Measurements from ENCODE around the gene ADAMTS12. TPM values are rescaled to one million over a fixed set of nuclear protein-coding genes. Genes with fewer than 3 reads are reported as not detected.

The ADAMTS12 gene
- total RNA-seq, 6 experiments from 2014 or later: 1.1 to 3.9 (median 1.7) TPM

- Histone ChIP-seq H3K27ac (no peak overlapping the region), H3K36me3 (no peaks in the 10 kb centered on the region), H3K4me1 (no peaks in the 10 kb centered on the region), H3K27me3 (no peaks in the 10 kb centered on the region), H3K9me3 (no peaks in the 10 kb centered on the region), H3K4me3 (no peak overlapping the region)
- ATAC-seq: no peak
- 60% methylated on average over 1 of the region's 2 CpGs for WGBS (ENCODE audit: insufficient coverage, low coverage, low lambda C conversion rate, missing lambda C conversion rate)
- TF ChIP-seq POLR2A (IDR thresholded peaks at IDR 0.05): no peak
- TF ChIP-seq, protein P1, sequence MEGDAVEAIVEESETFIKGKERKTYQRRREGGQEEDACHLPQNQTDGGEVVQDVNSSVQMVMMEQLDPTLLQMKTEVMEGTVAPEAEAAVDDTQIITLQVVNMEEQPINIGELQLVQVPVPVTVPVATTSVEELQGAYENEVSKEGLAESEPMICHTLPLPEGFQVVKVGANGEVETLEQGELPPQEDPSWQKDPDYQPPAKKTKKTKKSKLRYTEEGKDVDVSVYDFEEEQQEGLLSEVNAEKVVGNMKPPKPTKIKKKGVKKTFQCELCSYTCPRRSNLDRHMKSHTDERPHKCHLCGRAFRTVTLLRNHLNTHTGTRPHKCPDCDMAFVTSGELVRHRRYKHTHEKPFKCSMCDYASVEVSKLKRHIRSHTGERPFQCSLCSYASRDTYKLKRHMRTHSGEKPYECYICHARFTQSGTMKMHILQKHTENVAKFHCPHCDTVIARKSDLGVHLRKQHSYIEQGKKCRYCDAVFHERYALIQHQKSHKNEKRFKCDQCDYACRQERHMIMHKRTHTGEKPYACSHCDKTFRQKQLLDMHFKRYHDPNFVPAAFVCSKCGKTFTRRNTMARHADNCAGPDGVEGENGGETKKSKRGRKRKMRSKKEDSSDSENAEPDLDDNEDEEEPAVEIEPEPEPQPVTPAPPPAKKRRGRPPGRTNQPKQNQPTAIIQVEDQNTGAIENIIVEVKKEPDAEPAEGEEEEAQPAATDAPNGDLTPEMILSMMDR (IDR thresholded peaks at IDR 0.05): no peak
- DNase-seq: no peak
- intact Hi-C loops (cut with DNase I): no loop called here
These were observed 44.9 kb downstream of the ADAMTS12 start for GRCh38 chr5:33846851-33847250.

GRCh38 chr5:33843579-33843978, 48.2 kb downstream of the ADAMTS12 start:
- Histone ChIP-seq H3K9me3 (no peaks in the 10 kb centered on the region), H3K27me3 (no peaks in the 10 kb centered on the region), H3K4me1 (no peaks in the 10 kb centered on the region), H3K4me3 (no peak overlapping the region), H3K36me3 (no peaks in the 10 kb centered on the region), H3K27ac (no peak overlapping the region)
- TF ChIP-seq, protein P1 (IDR thresholded peaks at IDR 0.05): no peak
- no peak for TF ChIP-seq POLR2A (IDR thresholded peaks at IDR 0.05)
- DNase-seq (no peak), ATAC-seq (no peak)
- intact Hi-C loops (cut with DNase I): no loop called here
- 60% methylated on average over 3 of the region's 3 CpGs for WGBS (ENCODE audit: insufficient coverage, low coverage, low lambda C conversion rate, missing lambda C conversion rate)

DNA sequence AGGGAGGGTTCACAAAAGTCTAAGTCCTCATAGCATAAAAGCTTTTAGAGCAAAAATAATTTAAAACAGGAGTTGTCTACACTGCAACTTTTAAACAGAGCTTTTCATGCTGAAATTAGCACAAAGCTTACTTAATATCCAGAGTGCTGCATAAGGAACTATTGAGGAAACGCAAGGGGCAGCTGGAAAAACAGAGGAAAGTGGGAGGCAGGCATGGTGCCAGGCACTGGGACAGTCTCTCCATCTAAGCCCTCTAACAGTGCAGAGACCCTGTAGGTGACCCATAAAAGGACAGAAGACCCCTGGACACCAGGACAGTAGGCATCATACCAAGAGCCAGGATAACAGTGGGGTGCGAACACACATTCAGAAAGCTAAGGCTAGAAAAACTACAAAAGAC, 49.3 kb downstream of the ADAMTS12 start:
- no peak for TF ChIP-seq POLR2A (IDR thresholded peaks at IDR 0.05)
- TF ChIP-seq, protein P1 (IDR thresholded peaks at IDR 0.05): no peak
- H3K27ac ChIP-seq: no peak overlapping the region
- no peaks in the 10 kb centered on the region for H3K27me3 ChIP-seq
- H3K9me3 ChIP-seq: no peaks in the 10 kb centered on the region
- H3K36me3 ChIP-seq: no peaks in the 10 kb centered on the region
- no peak for DNase-seq
- intact Hi-C loops (cut with DNase I): no loop called here
- ATAC-seq: no peak
- H3K4me1 ChIP-seq: no peaks in the 10 kb centered on the region
- WGBS (ENCODE audit: insufficient coverage, low coverage, low lambda C conversion rate, missing lambda C conversion rate): 65% methylated on average over 2 of the region's 2 CpGs
- no peak overlapping the region for H3K4me3 ChIP-seq

DNA sequence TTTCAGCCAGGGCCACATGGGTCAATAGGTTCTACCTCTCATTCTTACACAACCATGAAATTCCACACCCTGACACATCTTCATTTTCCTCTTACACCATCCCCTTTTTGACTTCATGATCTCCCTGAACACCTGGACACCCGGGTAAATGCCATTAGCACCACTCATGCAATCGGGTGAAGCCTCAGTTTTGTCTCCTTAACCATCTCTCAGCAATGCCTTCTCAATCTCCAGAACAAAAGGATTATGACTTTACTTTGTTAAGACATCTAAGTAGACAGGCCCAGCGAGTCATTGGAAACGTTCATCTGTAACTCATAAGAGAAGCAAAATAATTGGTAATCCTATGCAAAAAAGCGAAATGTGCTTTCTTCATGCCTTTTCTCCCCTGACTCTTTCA, 49.9 kb downstream of the ADAMTS12 start:
- Histone ChIP-seq H3K27ac (no peak overlapping the region), H3K36me3 (no peaks in the 10 kb centered on the region), H3K9me3 (no peaks in the 10 kb centered on the region), H3K4me3 (no peak overlapping the region), H3K4me1 (no peaks in the 10 kb centered on the region), H3K27me3 (no peaks in the 10 kb centered on the region)
- WGBS (ENCODE audit: insufficient coverage, low coverage, low lambda C conversion rate, missing lambda C conversion rate): 70% methylated on average over 5 of the region's 5 CpGs
- ATAC-seq: no peak
- intact Hi-C loops (cut with DNase I): no loop called here
- TF ChIP-seq POLR2A (IDR thresholded peaks at IDR 0.05): no peak
- TF ChIP-seq, protein P1 (IDR thresholded peaks at IDR 0.05): no peak
- DNase-seq: no peak

- Histone ChIP-seq H3K4me3 (no peak overlapping the region), H3K27me3 (no peaks in the 10 kb centered on the region), H3K27ac (no peak overlapping the region), H3K4me1 (no peaks in the 10 kb centered on the region), H3K36me3 (no peaks in the 10 kb centered on the region), H3K9me3 (no peaks in the 10 kb centered on the region)
- intact Hi-C loops (cut with DNase I): no loop called here
- no peak for DNase-seq
- TF ChIP-seq, protein P1 (IDR thresholded peaks at IDR 0.05): no peak
- no peak for TF ChIP-seq POLR2A (IDR thresholded peaks at IDR 0.05)
- no peak for ATAC-seq
These were observed 50.8 kb downstream of the ADAMTS12 start for GRCh38 chr5:33840927-33841547.
